HuH-7 (cell line): ENCODE results near the gene PRKN.

Experiments
- DNase-seq: peaks from one replicate; pipeline ENCODE4 v3.0.0; 2011; ENCODE audit warnings: low spot score

PRKN gene

DNA sequence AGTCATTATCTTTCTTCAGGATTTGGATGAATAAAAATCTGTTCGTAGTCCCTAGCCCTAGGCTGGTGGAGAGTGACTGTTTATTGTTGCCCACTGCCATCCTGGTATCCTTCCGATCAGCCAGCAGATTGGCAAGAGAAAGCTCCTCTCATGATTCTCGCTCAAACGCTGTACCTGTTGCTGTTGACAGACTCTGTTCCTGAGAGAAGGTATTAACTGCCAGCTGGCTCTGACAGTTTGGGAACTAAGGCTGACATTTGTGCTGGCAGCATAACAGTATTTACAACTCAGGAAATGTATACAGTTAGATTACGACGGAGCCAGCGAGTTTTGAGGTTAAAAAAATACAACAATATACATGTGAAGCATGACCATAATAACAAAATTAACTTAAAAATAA, 674.5 kb downstream of the PRKN start:
- DNase-seq = no peak

DNA sequence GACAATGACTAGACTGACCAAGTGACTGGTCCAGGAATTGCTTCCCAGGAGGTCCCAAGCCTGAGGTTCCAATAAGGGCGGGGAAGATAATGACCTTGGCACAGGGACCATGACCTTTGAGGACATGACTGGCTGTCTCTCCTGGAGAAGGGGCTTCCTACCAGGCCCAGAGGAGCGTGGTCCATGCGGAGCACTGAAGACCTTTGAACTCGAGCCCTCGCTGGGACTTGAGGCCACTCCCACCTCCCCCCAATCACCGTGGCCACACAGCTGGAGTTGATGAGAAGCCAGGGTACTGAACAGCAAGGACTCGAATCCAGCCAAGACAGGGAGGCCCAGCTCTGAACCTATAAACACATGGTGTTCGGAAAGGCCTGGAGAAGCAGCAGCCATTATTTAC, 677.0 kb downstream of the PRKN start:
- no peak for DNase-seq

DNA sequence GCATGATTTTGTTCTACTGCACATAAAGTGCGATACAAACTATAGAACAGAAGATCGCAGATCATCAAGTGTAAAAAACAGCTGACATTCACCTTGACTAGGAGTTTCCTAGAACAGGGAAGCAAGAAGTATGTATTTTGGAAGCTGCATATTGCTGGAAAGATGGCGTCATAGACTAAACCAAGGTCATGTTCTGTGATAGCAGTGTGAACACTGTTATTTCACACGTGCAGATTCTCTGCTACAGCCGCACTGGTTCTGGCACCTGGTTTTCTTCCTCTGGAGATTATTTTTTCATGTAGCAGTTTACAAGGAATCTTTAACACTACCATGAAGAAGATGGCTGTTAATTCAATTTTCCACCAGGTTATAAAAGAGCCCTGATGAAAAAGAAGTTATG, 681.2 kb downstream of the PRKN start:
- no peak for DNase-seq

DNA sequence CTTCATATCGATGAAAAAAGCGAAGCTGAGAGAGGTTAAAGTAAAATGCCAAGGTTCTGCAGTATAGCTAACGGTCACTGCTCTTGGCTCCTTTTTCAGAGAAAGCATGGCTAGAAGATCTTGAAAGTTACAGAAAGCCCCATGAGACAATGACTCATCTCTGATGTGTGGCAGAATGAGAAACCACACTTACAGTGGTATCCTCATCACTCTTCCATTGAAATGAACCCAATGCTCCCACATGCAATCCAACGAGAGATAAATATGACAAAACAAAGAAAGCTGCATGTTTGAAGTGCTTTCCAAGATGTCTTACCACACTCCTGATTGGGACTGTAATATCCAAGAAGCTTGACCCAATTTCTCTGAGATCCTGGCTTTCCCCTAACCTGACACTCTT, 694.9 kb downstream of the PRKN start:
- no peak for DNase-seq

DNA sequence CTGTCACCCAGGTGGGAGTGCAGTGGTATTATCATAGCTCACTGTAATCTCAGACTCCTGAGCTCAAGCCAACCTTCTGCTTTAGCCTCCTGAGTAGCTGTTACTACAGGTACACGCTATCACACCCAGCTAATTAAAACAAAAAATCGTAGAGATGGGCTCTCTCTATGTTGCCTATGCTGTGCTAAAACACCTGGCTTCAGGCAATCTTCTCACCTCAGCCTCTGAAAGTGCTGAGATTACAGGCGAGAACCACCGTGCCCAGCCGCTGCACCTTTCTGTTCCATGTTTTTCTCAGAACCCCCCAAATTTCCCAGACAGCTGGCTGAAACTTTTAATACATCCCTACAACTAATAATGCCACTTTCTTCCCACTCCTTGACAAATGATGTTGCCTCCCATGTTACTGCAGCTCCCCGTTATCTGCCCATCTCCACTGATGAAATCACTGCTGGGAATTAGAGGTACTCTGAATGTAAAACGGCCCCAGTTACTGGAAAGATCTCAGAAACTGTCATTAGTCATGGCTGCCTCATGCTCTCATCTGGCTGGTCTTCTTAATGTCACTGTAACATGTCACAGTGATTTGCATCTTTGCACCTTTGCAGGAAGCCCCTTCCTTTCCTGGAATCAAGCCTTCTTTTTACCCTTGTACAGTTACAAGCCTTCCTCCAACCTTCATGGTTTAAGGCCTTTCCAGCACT, 697.5 kb downstream of the PRKN start:
- no peak for DNase-seq

DNA sequence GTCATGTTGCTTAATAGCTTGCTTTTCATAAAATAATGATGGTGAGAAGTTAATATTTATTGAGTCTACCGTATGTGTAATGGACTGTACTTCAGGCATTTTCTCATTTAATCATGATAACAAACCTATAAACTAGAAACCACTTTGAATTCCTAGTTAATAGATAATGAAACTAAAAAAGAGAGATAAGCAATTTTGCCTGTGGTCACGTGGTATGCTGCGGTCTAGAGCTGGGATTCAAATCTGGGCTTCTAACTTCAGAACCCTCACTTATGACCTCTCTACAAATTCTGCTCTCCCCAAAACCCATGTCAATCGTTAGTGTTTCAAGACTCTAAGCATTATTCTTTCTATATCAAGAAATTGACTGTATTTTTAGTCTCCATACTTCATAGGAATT, 700.7 kb downstream of the PRKN start:
- no peak for DNase-seq

DNA sequence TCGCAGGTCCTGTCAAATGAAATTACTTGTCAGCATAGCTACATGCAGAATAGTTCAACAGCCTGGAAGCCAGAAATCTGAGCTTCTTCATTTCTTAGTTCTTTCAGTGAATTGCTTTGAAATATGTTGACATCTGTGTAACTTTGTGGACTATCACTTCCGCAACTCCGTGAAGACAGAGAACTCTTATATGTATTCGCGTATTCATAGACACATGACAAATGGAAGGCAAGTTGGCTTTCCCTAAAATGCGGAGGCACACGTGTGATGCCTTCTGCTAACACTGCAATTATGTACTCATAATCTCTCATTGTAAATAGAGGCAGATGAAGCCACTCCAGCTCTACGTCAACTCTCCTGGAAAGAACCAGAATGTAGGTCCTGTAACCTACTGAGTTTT, 701.5 kb downstream of the PRKN start:
- DNase-seq = no peak

DNA sequence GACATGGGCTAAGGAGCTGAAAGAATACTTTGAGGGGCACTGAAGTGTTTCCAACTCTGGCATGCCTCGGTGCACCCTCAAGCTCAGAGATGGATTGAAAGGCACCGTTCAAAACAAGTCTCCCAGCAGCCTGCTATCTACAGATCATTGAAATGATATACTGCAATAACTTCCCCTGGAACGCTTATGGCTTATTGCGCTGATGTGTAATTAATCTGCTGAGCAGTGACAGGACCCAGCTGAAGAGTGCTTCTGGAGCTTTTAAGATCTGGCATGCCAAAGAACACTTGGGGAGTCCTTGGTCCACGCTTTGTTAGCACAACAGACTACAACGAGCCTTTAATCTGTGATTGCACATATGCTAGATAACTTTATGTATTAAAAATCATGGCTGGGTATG, 708.2 kb downstream of the PRKN start:
- DNase-seq = no peak

DNA sequence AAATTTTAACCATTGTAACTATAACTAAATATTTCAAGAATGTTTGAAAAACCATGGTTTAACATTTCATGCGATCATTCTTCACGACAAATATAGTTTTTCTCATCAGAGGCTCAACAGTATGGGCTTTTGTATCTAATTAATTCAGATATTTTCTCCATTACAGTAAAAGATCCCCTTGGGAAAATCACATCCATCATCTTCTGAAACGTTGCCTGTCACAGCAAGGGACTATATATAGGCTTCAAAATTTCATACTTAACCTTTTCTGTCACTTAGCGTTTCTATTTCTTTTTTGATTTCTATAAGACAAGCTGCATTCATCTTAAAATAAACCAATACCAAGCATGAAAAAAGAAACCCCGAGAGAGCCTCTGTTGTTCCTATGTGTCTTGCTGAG, 710.0 kb downstream of the PRKN start:
- DNase-seq = no peak

DNA sequence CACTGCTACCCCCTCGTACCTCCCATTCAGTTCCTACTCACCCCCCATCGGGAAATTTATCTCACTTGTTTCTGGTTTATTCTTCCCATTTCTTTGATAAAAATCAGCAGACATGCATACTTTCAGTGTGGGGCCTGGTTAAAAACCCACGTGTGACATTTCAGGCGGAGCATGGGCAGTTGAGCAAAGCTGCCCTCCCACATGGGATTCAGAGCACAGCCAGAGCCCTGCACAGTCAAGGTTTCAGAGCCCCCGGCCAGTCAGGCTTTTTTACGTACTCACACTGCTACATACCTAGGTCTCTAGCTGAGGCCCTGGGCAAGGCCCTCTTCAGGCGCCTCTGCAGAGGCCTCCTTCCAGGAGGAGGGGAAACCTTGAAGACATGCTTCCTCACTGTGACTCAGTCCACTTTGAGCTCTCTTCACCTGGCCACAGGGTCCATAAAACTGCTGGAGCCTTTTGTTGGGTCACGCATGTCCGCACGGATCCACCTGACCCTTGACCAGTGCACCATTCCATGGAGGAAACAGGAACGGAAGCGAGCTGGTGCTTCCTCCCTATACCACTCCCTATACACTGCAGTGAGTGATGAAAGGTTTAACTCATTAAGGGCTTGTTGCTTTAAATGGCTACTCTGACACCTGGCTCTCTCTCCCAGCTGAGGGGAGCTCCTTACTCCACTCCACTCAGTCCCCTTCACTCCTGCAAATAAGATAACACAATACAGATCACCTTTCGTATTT, 713.3 kb downstream of the PRKN start:
- no peak for DNase-seq

DNA sequence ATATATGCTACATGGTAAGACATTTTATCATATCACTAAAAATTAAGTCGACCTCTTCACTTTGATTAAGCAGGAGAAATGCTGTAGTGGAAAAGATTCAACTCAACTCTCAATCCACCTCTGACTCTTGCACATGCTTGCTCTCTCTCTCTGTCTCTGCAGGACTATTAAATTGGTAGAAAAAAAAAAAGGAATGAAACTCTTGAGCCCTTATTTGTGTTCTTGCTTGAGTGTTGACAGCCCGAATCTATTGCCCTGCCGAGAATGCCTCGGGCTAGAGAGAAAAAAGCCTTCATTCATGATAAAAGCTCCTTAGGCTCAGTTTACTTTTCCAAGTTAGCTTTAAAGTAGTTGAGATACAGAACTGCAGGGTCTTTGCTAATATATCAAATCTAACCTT, 722.2 kb downstream of the PRKN start:
- no peak for DNase-seq

DNA sequence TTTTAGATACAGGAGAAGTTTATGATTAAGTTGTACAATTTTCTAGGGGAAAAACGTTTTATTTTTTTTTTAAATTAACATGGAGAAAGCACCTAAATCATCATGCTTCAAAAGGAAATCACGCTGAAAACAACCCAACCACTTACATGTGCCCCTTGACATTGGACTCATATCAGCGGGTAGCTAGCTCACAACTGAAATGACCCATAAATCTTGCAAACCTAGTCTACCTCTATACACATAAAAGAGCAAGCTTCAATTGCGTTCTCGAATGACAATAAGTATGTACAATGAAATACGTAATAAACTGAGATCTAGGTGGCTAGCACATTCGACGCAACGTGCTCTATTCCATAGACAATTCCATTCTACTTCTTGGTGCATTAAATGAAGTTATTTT, 730.8 kb downstream of the PRKN start:
- DNase-seq = no peak

DNA sequence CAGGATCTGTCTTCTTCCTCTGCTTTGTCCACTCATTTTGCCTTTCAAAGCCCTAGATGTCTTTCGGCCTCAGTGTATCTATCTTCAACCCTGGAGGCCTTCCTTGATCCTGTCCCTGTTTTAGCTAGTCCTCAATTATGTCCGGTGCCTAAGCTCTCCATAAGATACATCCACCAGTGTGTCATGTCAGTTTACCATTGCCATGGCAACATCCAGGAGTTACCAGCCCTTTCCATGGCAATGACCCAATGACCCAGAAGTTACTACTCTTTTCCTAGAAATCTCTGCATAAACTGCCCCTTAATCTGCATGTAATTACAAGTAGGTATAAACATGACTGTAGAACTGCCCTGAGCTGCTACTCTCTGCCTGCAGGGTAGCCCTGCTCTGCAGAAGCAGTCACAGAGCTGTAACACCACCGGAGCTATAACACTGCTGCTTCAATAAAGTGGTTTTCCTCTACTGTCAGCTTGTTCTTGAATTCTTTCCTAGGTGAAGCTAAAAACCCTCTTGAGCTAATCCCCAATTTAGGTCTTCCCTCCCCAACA, 741.6 kb downstream of the PRKN start:
- no peak for DNase-seq

DNA sequence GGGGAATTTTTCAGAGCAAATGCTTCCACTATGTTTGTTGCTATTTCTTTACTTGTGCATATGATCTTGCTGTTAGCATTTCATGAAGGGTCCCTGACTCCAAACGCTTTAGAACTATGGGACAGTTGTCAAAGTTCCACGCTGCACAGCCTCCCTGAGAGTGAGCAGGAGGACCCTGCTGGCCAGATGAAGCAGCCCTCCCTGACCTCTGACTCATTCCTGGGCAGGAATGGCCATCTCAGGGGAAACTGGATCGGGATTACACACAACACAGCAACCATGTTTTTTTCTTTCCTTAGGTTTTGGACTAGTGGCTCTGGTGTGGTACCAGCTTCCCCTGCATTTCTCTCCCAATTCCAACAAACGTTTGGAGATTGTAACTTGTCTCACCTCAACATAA, 742.9 kb downstream of the PRKN start:
- DNase-seq = no peak

DNA sequence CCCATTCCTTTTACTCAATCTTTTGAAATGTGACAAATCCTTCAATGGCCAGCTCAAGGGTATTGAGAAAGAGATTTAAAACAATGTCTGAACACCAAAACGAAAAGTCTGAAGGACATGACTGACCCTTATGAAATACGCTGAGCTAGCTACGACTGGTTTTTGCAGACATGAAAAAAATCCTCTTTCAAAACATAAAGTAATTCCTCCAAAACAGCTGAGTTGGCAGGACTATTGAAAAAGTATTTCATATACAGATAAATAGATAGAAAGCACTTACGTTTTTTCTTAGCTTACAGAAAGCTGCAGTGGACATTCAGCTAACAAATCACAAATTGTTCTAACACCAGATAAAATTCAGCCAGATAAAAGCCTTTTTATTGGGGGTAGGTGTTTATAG, 751.0 kb downstream of the PRKN start:
- no peak for DNase-seq

DNA sequence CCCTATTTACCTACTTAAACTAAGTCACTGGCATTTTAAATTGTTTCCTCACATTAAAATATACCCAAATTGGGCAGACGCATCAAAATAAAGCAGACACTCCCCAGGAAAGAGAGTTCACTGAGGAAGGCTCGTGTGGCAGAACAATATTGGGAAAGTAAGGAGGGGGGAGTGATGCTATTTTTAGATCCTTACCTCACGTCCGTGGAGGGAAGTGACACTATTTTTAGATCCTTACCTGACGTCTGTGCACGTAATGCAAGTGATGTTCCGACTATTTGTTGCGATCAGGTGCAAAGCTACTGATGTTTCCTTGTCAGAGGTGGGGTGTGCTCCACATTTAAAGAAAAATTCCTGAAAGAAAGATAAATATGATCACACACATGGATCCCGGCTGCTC, 754.5 kb downstream of the PRKN start:
- DNase-seq = no peak

DNA sequence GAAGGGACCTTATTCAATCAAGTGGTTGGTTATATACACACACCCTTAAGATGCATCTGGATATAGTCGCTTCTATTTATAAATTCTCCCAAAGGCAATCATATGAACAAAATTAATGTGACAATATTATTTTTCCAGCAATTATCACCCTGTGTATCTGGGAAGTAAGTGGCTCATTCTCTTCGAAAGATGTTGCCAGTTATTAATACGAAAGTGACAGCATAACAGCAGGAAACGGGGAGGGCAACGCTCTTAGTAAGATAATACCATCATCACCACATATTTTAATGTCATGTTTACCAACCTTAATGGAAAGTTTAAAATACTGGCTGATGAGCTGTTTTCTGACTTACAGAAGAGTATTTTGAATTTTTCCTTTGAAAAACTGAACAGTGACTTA, 756.5 kb downstream of the PRKN start:
- no peak for DNase-seq

DNA sequence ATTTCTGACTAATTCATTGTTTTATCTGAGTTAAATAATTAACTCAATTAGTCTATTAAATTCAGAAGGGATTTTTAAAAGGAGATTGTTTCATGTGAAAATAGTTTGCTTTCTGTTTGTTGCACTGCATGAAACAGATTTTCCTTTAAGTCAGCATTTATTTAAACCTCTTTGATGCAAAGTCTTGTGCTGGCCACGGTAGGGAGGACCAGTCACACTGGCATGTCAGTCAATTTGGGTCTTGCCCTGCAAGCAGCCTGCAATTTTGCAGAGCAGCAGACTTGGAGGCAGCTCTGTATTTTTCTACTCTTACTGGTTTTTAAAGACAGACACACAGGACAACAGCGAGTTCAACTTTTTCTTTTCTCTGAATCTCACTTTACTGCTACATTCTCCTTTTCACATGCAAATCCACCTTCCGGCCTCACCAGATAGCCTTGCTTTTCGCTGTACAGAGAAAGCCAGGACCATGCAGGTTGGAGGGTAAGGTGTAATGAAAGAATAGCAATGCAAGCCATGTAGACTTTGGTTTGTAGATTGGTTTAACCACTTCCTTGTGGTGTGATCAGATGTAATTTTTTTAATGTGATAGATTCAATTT, 763.8 kb downstream of the PRKN start:
- DNase-seq = no peak

DNA sequence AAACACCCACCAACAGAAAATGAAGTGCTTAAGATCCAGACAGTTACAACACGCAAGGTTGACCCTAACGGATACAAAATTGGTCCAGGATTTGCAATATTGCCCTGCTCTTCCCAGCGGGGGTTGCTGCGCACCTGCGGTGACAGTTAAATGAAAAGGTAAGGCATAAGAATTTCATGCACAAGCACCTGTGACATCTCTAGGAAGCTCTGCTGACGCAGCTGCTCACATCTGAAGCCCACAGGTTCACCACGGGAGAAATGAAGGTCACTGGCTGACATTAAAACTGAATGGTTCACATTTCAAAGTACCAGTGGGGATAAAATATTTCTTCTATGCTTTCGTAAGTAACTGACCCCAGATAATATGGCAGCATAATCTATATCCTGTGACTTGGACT, 764.4 kb downstream of the PRKN start:
- DNase-seq = no peak

DNA sequence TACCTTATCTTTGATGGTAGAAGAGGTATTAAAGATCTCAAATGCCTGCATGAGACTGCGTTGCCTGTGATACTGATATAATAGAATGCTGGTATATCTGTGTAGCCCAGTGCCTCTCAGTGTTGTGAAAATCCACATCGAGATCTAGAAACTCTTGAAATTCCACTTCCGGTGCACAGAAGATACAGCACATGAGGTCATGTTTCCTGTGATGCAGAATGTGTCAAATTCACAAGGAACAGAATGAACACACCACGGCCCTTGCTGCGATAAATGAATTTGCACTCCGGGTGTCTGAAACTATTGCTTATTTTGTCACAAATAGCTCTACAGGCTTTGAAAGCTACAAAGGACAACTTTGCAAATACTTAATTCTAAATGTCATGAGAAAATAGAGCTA, 765.8 kb downstream of the PRKN start:
- no peak for DNase-seq

DNA sequence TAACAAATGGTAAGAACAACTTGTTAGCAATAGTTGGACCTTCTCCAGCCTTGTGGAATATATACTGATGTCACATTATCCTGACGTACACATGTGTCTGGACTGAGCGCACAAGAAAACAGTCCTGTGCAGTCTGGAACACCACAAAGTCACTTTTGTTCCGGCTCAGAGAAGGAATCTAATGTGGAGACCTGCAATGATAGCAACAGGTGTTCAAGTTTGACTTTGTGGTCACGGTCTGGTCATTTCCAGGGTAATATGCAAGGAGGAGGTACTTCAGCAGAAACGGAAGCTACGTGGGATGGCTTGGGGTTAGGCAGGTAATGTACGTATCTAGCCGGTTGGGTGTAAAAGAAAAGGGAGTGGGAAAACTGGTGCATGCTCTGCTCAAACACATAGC, 766.5 kb downstream of the PRKN start:
- DNase-seq = no peak

DNA sequence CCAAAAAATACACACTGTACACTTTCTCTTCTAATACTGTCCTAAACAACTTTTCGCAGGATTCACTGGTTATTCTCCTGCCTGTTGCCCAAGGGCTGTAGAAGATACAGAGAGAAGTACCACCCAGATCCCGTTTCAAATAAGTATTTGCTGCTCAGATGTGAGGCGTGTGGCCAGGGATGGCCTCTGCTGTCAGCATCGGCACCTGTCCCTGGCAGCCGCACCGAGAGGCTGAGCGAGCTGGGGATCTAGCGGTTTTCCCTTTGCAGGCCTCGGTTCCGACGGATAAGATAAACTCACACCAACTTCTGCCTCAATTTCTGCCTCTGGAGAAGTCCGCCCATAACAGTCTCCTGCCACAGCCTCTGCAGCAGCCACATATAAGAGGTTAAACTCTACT, 768.5 kb downstream of the PRKN start:
- DNase-seq = no peak

DNA sequence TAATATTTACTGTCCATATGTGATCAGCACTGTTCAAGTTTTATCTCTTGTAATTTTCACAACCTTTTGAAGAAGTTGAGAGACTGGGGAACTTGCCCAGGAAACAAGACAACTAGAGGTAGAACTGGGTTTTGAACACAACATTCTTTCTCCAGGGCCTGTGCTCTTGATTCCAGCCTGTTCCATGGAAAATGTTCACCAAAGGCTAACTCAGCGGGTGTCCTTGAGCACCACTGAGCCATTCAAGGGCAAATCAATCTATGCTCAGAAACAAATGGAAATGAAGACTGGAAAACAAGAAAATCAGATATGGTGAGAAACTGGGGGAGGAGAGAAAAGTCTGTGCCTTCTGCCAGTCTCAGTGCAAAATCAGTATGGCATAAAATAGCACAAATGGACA, 771.5 kb downstream of the PRKN start:
- DNase-seq = no peak
